Trophoblast cell (in vitro differentiated cells and primary cell): ENCODE results near the gene CHCHD10.

ENCODE experiments used
- DNase-seq, 2 donors: peaks; one replicate each; pipeline ENCODE4 v3.0.0-alpha.2; 2016
- H2AFZ ChIP-seq: 2 replicates; pipeline ENCODE4 v1.6.1; 2013; ENCODE audit warnings: low read length, moderate library complexity, mild to moderate bottlenecking; ENCODE audit not compliant: insufficient read depth, poor library complexity
- H2AK5ac ChIP-seq: 2 replicates; pipeline ENCODE4 v1.6.1; 2013; ENCODE audit warnings: mild to moderate bottlenecking, low read length
- H2BK120ac ChIP-seq: 2 replicates; pipeline ENCODE4 v1.6.1; 2013; ENCODE audit warnings: low read length, mild to moderate bottlenecking, moderate library complexity; ENCODE audit not compliant: insufficient read depth, poor library complexity
- H2BK12ac ChIP-seq: 2 replicates; pipeline ENCODE4 v1.6.1; 2013; ENCODE audit warnings: mild to moderate bottlenecking, low read length, moderate library complexity
- H2BK5ac ChIP-seq: 2 replicates; pipeline ENCODE4 v1.6.1; 2013; ENCODE audit warnings: low read length, low read depth, moderate library complexity, mild to moderate bottlenecking; ENCODE audit not compliant: poor library complexity
- H3K14ac ChIP-seq: 2 replicates; pipeline ENCODE4 v1.6.1; 2013; ENCODE audit warnings: mild to moderate bottlenecking, low read length
- H3K18ac ChIP-seq: 2 replicates; pipeline ENCODE4 v1.6.1; 2013; ENCODE audit warnings: mild to moderate bottlenecking, low read length
- H3K23ac ChIP-seq: 2 replicates; pipeline ENCODE4 v1.6.1; 2013; ENCODE audit warnings: low read length
- H3K27ac ChIP-seq: 2 replicates; pipeline ENCODE4 v1.5.1; 2013; ENCODE audit warnings: low read depth, mild to moderate bottlenecking, inconsistent platforms, low read length, moderate library complexity
- H3K27me3 ChIP-seq: 2 replicates; pipeline ENCODE4 v1.6.1; 2013; ENCODE audit warnings: inconsistent platforms, mild to moderate bottlenecking, low read length, moderate library complexity; ENCODE audit not compliant: insufficient read depth
- H3K36me3 ChIP-seq, 2 experiments: 1 replicate in 1 of 2; 2 replicates in 1 of 2; pipeline ENCODE4 v1.6.1; 2013; ENCODE audit warnings: low read length in 2 of 2, mild to moderate bottlenecking in 2 of 2, moderate library complexity in 1 of 2; ENCODE audit not compliant: insufficient read depth in 2 of 2, control insufficient read depth in 1 of 2
- H3K4ac ChIP-seq: 2 replicates; pipeline ENCODE4 v1.6.1; 2013; ENCODE audit warnings: low read depth, mild to moderate bottlenecking, low read length, moderate library complexity
- H3K4me1 ChIP-seq, 2 experiments: 1 replicate in 1 of 2; 2 replicates in 1 of 2; pipeline ENCODE4 v1.6.1; 2013; ENCODE audit warnings: low read length in 2 of 2, mild to moderate bottlenecking in 2 of 2, moderate library complexity in 1 of 2; ENCODE audit not compliant: insufficient read depth in 2 of 2, control insufficient read depth in 1 of 2
- H3K4me2 ChIP-seq: 2 replicates; pipeline ENCODE4 v1.6.1; 2013; ENCODE audit warnings: inconsistent platforms, mild to moderate bottlenecking, low read length, moderate library complexity
- H3K4me3 ChIP-seq: 2 replicates; pipeline ENCODE4 v1.5.1; 2013; ENCODE audit warnings: mild to moderate bottlenecking, low read depth, low read length, inconsistent platforms
- H3K79me1 ChIP-seq: one replicate; pipeline ENCODE4 v1.6.1; 2013; ENCODE audit warnings: low read length
- H3K79me2 ChIP-seq: 2 replicates; pipeline ENCODE4 v1.6.1; 2013; ENCODE audit warnings: low read length, mild to moderate bottlenecking; ENCODE audit not compliant: control insufficient read depth, insufficient read depth, poor library complexity
- H3K9ac ChIP-seq: 2 replicates; pipeline ENCODE4 v1.6.1; 2013; ENCODE audit warnings: mild to moderate bottlenecking, low read length
- H3K9me3 ChIP-seq: 2 replicates; pipeline ENCODE4 v1.6.1; 2013; ENCODE audit warnings: low read depth, mild to moderate bottlenecking, control low read depth, inconsistent platforms, low read length; ENCODE audit not compliant: insufficient read depth
- H4K12ac ChIP-seq: 2 replicates; pipeline ENCODE4 v1.6.1; 2013; ENCODE audit warnings: low read depth, mild to moderate bottlenecking, low read length, moderate library complexity
- H4K8ac ChIP-seq: 2 replicates; pipeline ENCODE4 v1.6.1; 2013; ENCODE audit warnings: low read depth, mild to moderate bottlenecking, low read length, moderate library complexity
- H4K91ac ChIP-seq: one replicate; pipeline ENCODE4 v1.6.1; 2013; ENCODE audit warnings: low read depth, mild to moderate bottlenecking, low read length, moderate library complexity
- WGBS: extraction: QIAGEN DNeasy Blood & Tissue Kit; methylation state at CpG from one replicate; pipeline ENCODE4 v1.1.7; 2013; ENCODE audit warnings: missing lambda C conversion rate; ENCODE audit not compliant: insufficient read length, insufficient coverage; ENCODE audit errors: extremely low coverage; 5-methylcytosine and 5-hydroxymethylcytosine counted together

The CHCHD10 gene

DNA sequence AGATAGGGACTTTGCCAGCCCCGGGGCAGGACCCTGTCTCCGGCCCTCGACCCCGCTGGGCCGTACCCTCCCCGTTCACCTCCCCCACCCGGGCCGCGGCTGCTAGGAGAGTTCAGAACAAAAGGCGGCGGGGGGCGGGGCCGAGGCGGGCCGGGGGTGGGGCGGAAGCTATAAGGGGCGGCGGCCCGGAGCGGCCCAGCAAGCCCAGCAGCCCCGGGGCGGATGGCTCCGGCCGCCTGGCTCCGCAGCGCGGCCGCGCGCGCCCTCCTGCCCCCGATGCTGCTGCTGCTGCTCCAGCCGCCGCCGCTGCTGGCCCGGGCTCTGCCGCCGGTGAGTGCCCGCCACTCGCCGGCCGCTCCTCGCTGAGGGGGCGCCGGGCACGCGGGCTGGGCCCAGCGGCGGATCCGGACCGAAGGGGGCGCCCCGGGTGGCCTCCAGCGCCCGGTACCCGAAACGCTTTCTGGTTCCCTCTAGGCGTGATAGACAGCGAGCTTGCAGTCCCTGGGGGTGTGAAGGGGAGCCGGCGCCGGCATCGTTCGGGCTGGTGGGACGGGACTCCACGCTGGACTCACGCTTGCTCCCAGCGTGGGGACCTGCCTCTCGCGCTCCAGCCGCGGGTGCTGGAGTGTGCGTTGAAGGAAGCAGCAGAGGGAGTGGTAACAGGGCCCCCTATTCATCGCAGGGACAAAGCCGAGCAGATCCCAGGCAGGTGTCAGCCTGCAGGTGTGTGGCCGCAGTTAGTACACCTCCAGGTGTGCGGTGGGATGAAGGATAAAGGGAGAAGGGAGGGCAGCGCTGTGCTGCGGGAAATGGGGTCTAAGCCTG lies 5.1 kb upstream of the CHCHD10 start, which contains the start of gene MMP11:
MMP11 (plus strand) TSS at position 201 of the 825 bp plus-strand sequence; CDS start at position 223, 22 bp downstream.
- Histone ChIP-seq H2AFZ (peak within 1 kb of the TSS; percentile 71), H3K27ac (no peak within 1 kb of the TSS), H3K79me2 (peaks cover 4% of the 10 kb centered on the region), H3K27me3 (peaks cover 4% of the 10 kb centered on the region), H3K14ac (peak within 1 kb of the TSS; percentile 86), H3K9me3 (no peaks in the 10 kb centered on the region), H3K36me3 (no peaks in the 10 kb centered on the region), H4K91ac (peak within 1 kb of the TSS; percentile 89), H2BK5ac (peak within 1 kb of the TSS; percentile 42), H4K8ac (peak within 1 kb of the TSS; percentile 87), H3K4me3 (peak within 1 kb of the TSS; percentile 66), H3K18ac (peak within 1 kb of the TSS; percentile 85), H2BK12ac (peak within 1 kb of the TSS; percentile 78), H2AK5ac (peak within 1 kb of the TSS; percentile 55), H3K4me2 (peak within 1 kb of the TSS; percentile 79), H3K9ac (peak within 1 kb of the TSS; percentile 55), H4K12ac (peak within 1 kb of the TSS; percentile 83), H3K4ac (peak within 1 kb of the TSS; percentile 51), H3K4me1 (peaks cover 27% of the 10 kb centered on the region in 2 experiments), H3K79me1 (peaks cover 15% of the 10 kb centered on the region), H3K23ac (no peak within 1 kb of the TSS), H2BK120ac (peak within 1 kb of the TSS; percentile 71)
- peak; percentile 43 to 66 for DNase-seq
- WGBS: no CpG with 5 or more reads among the region's 79 CpGs

- H3K36me3 ChIP-seq: no peaks in the 10 kb centered on the region
- peak overlapping the region; percentile 55 for H3K9ac ChIP-seq
- peak overlapping the region; percentile 55 for H2AK5ac ChIP-seq
- peaks cover 17% of the 10 kb centered on the region for H3K79me1 ChIP-seq
- H3K4me3 ChIP-seq: no peak overlapping the region
- H3K79me2 ChIP-seq: peaks cover 6% of the 10 kb centered on the region
- peak overlapping the region; percentile 51 for H3K4ac ChIP-seq
- H3K14ac ChIP-seq: peak overlapping the region; percentile 86
- H3K27ac ChIP-seq: no peak overlapping the region
- peak overlapping the region; percentile 87 for H4K8ac ChIP-seq
- H4K12ac ChIP-seq: peak overlapping the region; percentile 83
- H3K23ac ChIP-seq: no peak overlapping the region
- H3K4me1 ChIP-seq: peaks cover 27% of the 10 kb centered on the region in 2 experiments
- peak overlapping the region; percentile 71 for H2AFZ ChIP-seq
- peak overlapping the region; percentile 85 for H3K18ac ChIP-seq
- peak overlapping the region; percentile 79 for H3K4me2 ChIP-seq
- peak overlapping the region; percentile 78 for H2BK12ac ChIP-seq
- H3K27me3 ChIP-seq: peaks cover 4% of the 10 kb centered on the region
- no CpG with 5 or more reads among the region's 6 CpGs for WGBS
- no peaks in the 10 kb centered on the region for H3K9me3 ChIP-seq
- peak overlapping the region; percentile 71 for H2BK120ac ChIP-seq
- DNase-seq: no peak
- H2BK5ac ChIP-seq: peak overlapping the region; percentile 42
- peak overlapping the region; percentile 89 for H4K91ac ChIP-seq
Observed at GRCh38 chr22:23772315-23772648, 4.5 kb upstream of the CHCHD10 start.

GRCh38 chr22:23769321-23769965 lies 1.7 kb upstream of the CHCHD10 start:
- no peak overlapping the region for H2AFZ ChIP-seq
- no peaks in the 10 kb centered on the region for H3K36me3 ChIP-seq
- no peak overlapping the region for H3K4me3 ChIP-seq
- H4K91ac ChIP-seq: no peak overlapping the region
- H3K27ac ChIP-seq: no peak overlapping the region
- no peak overlapping the region for H2AK5ac ChIP-seq
- H3K9ac ChIP-seq: no peak overlapping the region
- H3K4ac ChIP-seq: no peak overlapping the region
- H2BK5ac ChIP-seq: no peak overlapping the region
- H2BK12ac ChIP-seq: no peak overlapping the region
- H3K9me3 ChIP-seq: no peaks in the 10 kb centered on the region
- no peak overlapping the region for H3K18ac ChIP-seq
- no peak overlapping the region for H4K12ac ChIP-seq
- peaks cover 19 to 25% of the 10 kb centered on the region in 2 experiments for H3K4me1 ChIP-seq
- no peak overlapping the region for H3K4me2 ChIP-seq
- peaks cover 14% of the 10 kb centered on the region for H3K79me1 ChIP-seq
- H3K14ac ChIP-seq: no peak overlapping the region
- peaks cover 4% of the 10 kb centered on the region for H3K27me3 ChIP-seq
- no CpG with 5 or more reads among the region's 6 CpGs for WGBS
- no peak overlapping the region for H2BK120ac ChIP-seq
- H3K79me2 ChIP-seq: peaks cover 6% of the 10 kb centered on the region
- no peak overlapping the region for H4K8ac ChIP-seq
- no peak for DNase-seq
- no peak overlapping the region for H3K23ac ChIP-seq

GRCh38 chr22:23767303-23767672 lies 484 bp downstream of the CHCHD10 start:
- no CpG with 5 or more reads among the region's 27 CpGs for WGBS
- Histone ChIP-seq H3K27ac (no peak overlapping the region), H3K9ac (peak overlapping the region; percentile 29), H3K36me3 (no peaks in the 10 kb centered on the region), H3K9me3 (no peaks in the 10 kb centered on the region), H2AK5ac (no peak overlapping the region), H4K12ac (peak overlapping the region; percentile 34), H3K4me3 (peak overlapping the region; percentile 77), H3K4me1 (peaks cover 7 to 14% of the 10 kb centered on the region in 2 experiments), H3K23ac (no peak overlapping the region), H2BK120ac (no peak overlapping the region), H4K8ac (no peak overlapping the region), H2BK12ac (no peak overlapping the region), H3K27me3 (no peaks in the 10 kb centered on the region), H3K79me2 (peaks cover 4% of the 10 kb centered on the region), H2AFZ (no peak overlapping the region), H3K14ac (no peak overlapping the region), H3K4me2 (peak overlapping the region; percentile 84), H3K4ac (no peak overlapping the region), H4K91ac (peak overlapping the region; percentile 74), H3K79me1 (peaks cover 7% of the 10 kb centered on the region), H3K18ac (no peak overlapping the region), H2BK5ac (no peak overlapping the region)
- no peak for DNase-seq
